AG04450 (cell line): ENCODE results near the gene HOXD8. TPM values are rescaled to one million over a fixed set of nuclear protein-coding genes. Genes with fewer than 3 reads are reported as not detected.

Source experiments
- CTCF ChIA-PET: fragments of 300-600, 350-600 bp; formaldehyde crosslinking; extraction: SDS; loops from one replicate; lab custom pipeline; 2022; ENCODE audit warnings: antibody characterized with exemption, inconsistent platforms; lab: Charles Lee
- POLR2A ChIA-PET: fragments of 350-600 bp; formaldehyde crosslinking; extraction: SDS; loops from one replicate; lab custom pipeline; 2021; ENCODE audit warnings: antibody characterized with exemption, inconsistent platforms; lab: Yijun Ruan, JAX
- DNase-seq: peaks from one replicate; pipeline ENCODE4 v3.0.0-alpha.2; 2011; ENCODE audit warnings: low read depth, low spot score
- H3K27ac ChIP-seq: one replicate; pipeline ENCODE4 v1.5.1; 2012; ENCODE audit warnings: low read depth, low read length, control low read depth
- H3K27me3 ChIP-seq: one replicate; pipeline ENCODE4 v1.6.0; 2012; ENCODE audit warnings: low read length; ENCODE audit not compliant: control insufficient read depth, insufficient read depth
- H3K4me3 ChIP-seq: 2 replicates; pipeline ENCODE4 v1.5.1; 2011; ENCODE audit warnings: mild to moderate bottlenecking, low read depth, low read length, control low read depth
- H3K9me3 ChIP-seq: 2 replicates; pipeline ENCODE4 v1.5.1; 2012; ENCODE audit warnings: low read length; ENCODE audit not compliant: control insufficient read depth, insufficient read depth
- polyA plus RNA-seq: library from polyadenylated mRNA; depleted of rRNA; stranded (reverse); fragments of >200 nt; gene quantifications from 2 replicates; pipeline ENCODE4 v1.2.3, GENCODE V29; 2011
- TF ChIP-seq, protein P1 (sequence below): IDR thresholded peaks from 2 replicates; pipeline ENCODE4 v1.5.1; 2011; ENCODE audit warnings: low read depth, low read length, control low read depth, inconsistent platforms

Gene HOXD8
- polyA plus RNA-seq, 1 experiment: not detected

DNA sequence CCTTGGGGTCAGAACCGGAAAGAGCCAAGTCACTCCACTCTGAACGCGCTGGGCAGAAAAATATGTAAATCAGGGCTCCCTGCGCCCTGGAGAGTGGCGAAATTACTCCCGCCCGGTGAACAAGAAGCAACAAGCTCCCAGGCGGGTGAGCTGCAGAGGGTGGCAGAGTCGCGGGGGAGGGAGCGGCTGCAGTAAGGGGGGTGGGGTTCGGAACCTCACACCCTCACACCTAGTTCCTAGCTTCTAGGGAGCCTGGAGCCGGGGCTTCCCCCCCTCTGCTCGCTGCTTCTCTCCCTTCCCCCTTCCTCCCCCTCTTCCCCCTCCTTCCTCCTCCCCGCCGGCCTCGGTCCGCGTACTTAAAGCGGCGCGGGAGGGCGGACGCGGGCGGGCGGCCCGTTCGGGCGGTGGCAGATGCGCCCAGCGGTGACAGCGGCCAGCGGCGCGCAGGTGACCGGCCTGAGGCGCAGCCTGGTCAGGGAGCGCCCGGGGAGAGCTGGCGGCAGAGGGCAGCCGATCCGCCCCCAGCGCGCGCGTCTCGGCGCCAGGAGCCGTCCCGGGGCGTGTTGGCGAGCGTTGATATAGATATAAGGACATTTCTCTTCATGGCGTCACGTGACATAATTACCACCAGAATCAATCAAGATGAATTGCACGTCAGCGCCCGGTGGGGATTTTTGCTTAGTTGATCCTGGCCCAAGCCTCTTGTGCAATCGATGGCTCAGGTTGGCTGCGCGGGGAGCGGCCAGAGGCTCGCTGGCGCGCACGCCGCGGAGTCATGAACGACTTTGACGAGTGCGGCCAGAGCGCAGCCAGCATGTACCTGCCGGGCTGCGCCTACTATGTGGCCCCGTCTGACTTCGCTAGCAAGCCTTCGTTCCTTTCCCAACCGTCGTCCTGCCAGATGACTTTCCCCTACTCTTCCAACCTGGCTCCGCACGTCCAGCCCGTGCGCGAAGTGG lies 22.6 kb upstream of the HOXD8 start, which contains the start of gene HOXD11:
HOXD11 (plus strand) TSS at position 700 of the 959 bp plus-strand sequence; CDS start at position 776, 76 bp downstream.
- H3K4me3 ChIP-seq: no peak within 1 kb of the TSS
- H3K9me3 ChIP-seq: peaks cover 6% of the 10 kb centered on the region; the same call in 1 of the 2 replicates
- peaks cover 86% of the 10 kb centered on the region for H3K27me3 ChIP-seq
- H3K27ac ChIP-seq: no peak within 1 kb of the TSS
- ChIA-PET CTCF (no interaction called here), POLR2A (interaction anchor here (0.6 kb wide), 1 partner anchor 736 kb away, joined by 3 read pairs; no protein-coding TSS in a partner anchor)
- no peak for DNase-seq
- TF ChIP-seq, protein P1, sequence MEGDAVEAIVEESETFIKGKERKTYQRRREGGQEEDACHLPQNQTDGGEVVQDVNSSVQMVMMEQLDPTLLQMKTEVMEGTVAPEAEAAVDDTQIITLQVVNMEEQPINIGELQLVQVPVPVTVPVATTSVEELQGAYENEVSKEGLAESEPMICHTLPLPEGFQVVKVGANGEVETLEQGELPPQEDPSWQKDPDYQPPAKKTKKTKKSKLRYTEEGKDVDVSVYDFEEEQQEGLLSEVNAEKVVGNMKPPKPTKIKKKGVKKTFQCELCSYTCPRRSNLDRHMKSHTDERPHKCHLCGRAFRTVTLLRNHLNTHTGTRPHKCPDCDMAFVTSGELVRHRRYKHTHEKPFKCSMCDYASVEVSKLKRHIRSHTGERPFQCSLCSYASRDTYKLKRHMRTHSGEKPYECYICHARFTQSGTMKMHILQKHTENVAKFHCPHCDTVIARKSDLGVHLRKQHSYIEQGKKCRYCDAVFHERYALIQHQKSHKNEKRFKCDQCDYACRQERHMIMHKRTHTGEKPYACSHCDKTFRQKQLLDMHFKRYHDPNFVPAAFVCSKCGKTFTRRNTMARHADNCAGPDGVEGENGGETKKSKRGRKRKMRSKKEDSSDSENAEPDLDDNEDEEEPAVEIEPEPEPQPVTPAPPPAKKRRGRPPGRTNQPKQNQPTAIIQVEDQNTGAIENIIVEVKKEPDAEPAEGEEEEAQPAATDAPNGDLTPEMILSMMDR: no peak

- H3K27me3 ChIP-seq: peaks cover 86% of the 10 kb centered on the region
- H3K27ac ChIP-seq: no peak overlapping the region
- no peak overlapping the region for H3K4me3 ChIP-seq
- H3K9me3 ChIP-seq: peaks cover 11% of the 10 kb centered on the region; the same call in 1 of the 2 replicates
- no peak for DNase-seq
- TF ChIP-seq, protein P1: no peak
- ChIA-PET POLR2A (interaction anchor here (0.6 kb wide), 1 partner anchor 735 kb away, joined by 3 read pairs; no protein-coding TSS in a partner anchor), CTCF (no interaction called here)
These were observed 21.7 kb upstream of the HOXD8 start for GRCh38 chr2:176107731-176108181.

GRCh38 chr2:176109192-176109901 lies 20.2 kb upstream of the HOXD8 start:
- POLR2A ChIA-PET: no interaction called here
- TF ChIP-seq, protein P1: no peak
- CTCF ChIA-PET: interaction anchor here (0.5 to 1.7 kb wide), 3 partner anchors 543 to 1660 kb away, joined by 4 to 5 read pairs (median 5); no protein-coding TSS in a partner anchor
- H3K4me3 ChIP-seq: no peak overlapping the region
- no peak for DNase-seq
- peaks cover 13% of the 10 kb centered on the region; the same call in 1 of the 2 replicates for H3K9me3 ChIP-seq
- H3K27ac ChIP-seq: no peak overlapping the region
- peaks cover 89% of the 10 kb centered on the region for H3K27me3 ChIP-seq

DNA sequence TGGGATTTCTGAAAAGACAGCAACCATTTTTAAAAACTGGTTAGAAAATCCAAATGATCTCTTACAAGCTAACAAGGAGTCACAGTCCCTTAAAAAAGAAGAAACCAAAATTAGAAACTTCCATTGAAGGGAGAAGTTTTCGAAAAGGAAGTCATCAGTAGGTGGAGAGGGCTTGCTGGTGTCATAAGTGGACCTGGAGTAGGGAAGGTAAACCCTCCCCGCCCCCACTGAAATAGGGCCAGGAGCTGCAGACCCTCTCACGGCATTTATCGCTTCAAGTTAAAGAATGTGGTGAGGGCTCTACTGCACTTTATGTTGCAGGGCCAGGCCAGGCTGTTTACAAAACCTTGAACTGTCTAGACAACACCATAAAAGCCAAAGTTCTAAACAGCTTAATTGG lies 19.6 kb upstream of the HOXD8 start:
- no peak overlapping the region for H3K27ac ChIP-seq
- CTCF ChIA-PET: interaction anchor here (0.5 to 1.9 kb wide), 8 partner anchors 11 to 1659 kb away, joined by 3 to 8 read pairs (median 4); no protein-coding TSS in a partner anchor
- POLR2A ChIA-PET: no interaction called here
- no peak for DNase-seq
- peaks cover 89% of the 10 kb centered on the region for H3K27me3 ChIP-seq
- H3K4me3 ChIP-seq: no peak overlapping the region
- TF ChIP-seq, protein P1: no peak
- peaks cover 13% of the 10 kb centered on the region; the same call in 1 of the 2 replicates for H3K9me3 ChIP-seq
